ENCODE measurements around the gene TLE3.

The TLE3 gene

DNA sequence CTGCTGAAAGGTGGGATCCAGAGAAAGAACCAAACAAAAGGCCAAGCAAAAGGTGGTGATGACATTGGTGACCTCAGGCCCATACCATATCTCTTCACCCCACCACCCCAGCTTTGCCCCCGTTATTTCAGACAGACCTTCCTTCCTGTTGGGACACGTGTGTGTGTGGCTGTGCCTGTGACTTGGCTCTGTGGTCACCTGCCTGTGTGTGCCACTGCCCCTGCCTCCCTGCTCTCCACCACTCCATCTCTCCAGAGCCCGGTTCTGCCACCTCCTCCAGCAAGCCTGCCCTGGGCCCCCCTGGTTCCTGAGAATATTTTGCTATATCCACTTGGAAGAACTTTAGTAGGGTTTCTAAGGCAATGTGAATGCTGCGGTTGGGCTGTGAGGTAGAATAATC lies 28.6 kb upstream of the TLE3 start:
- TF ChIP-seq, protein P1, sequence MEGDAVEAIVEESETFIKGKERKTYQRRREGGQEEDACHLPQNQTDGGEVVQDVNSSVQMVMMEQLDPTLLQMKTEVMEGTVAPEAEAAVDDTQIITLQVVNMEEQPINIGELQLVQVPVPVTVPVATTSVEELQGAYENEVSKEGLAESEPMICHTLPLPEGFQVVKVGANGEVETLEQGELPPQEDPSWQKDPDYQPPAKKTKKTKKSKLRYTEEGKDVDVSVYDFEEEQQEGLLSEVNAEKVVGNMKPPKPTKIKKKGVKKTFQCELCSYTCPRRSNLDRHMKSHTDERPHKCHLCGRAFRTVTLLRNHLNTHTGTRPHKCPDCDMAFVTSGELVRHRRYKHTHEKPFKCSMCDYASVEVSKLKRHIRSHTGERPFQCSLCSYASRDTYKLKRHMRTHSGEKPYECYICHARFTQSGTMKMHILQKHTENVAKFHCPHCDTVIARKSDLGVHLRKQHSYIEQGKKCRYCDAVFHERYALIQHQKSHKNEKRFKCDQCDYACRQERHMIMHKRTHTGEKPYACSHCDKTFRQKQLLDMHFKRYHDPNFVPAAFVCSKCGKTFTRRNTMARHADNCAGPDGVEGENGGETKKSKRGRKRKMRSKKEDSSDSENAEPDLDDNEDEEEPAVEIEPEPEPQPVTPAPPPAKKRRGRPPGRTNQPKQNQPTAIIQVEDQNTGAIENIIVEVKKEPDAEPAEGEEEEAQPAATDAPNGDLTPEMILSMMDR (IDR thresholded peaks at IDR 0.05; ENCODE audit: control insufficient read depth, extremely low read depth, insufficient read depth): no peak
- no peak for DNase-seq (ENCODE audit: low read depth)
- no peak overlapping the region for H3K4me3 ChIP-seq (ENCODE audit: low read depth, low read length)

GRCh38 chr15:70125605-70126004 lies 27.9 kb upstream of the TLE3 start:
- no peak for DNase-seq (ENCODE audit: low read depth)
- TF ChIP-seq, protein P1 (IDR thresholded peaks at IDR 0.05; ENCODE audit: control insufficient read depth, extremely low read depth, insufficient read depth): no peak
- H3K4me3 ChIP-seq (ENCODE audit: low read depth, low read length): no peak overlapping the region

- TF ChIP-seq, protein P1 (IDR thresholded peaks at IDR 0.05; ENCODE audit: control insufficient read depth, extremely low read depth, insufficient read depth): peak; percentile 20; the same call in 1 of the 2 replicates
- no peak overlapping the region for H3K4me3 ChIP-seq (ENCODE audit: low read depth, low read length)
- DNase-seq (ENCODE audit: low read depth): no peak
Observed at GRCh38 chr15:70121624-70122302, 24.0 kb upstream of the TLE3 start.

DNA sequence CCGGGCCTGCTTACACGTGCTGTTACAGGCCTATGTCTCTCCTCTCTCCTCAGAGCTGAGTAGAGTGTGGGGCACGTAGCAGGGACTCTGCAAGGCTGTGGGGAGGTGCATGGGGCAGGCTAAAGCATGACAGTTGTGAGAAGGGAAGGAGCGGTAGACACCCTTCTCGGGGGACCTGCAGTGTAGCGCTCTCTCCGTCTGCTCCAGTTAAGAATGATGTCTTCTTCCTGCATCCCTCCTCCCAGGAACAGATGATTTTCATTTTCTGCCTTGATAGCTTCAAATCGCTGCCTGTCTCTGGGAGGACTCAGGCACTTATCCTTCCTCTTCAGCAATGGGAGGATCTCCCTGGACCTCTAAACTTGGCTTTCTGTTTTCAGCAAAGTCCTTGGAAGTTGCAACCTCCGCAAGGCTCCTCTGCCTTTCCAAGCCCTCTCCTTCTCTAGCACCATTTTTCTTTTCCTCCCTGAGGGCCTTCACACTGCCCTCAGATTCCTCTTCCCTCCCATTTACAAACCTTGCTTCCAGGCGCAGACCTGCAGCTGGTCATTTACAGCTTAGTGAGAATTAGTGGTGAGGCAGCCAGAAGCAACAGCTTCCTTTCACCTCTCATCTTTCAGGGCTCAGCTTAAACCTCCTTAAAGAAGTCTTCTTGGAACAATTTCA lies 23.4 kb upstream of the TLE3 start:
- DNase-seq (ENCODE audit: low read depth): no peak
- TF ChIP-seq, protein P1 (IDR thresholded peaks at IDR 0.05; ENCODE audit: control insufficient read depth, extremely low read depth, insufficient read depth): no peak
- no peak overlapping the region for H3K4me3 ChIP-seq (ENCODE audit: low read depth, low read length)

DNA sequence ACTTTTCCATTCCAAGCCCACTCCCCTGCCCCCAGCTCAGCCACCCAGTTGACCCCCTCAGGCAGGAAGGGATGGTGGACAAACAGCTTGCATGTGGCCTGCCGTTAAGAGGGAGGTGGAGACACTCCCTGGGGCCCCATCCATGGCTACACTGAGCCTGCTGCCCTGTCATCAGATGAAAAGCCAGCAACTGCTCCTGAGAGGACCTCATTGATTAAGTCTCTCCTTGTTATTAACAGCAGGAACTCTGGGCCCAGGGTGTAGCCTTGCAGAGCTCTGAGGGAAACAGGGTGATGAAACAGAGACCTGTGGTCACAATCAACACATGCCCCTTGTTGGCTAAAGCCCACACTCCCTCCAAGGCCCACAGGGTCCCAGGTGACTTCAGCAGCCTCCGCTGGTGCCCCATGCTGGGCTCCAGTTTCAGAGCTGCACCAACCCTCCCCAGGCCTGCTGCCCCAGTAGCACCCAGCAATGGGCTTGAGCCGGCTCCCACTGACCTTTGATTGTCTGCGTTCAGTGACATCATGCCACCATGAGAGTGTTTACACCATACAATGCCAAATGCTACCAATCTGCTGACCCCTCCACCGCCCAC lies 22.3 kb upstream of the TLE3 start:
- TF ChIP-seq, protein P1 (IDR thresholded peaks at IDR 0.05; ENCODE audit: control insufficient read depth, extremely low read depth, insufficient read depth): no peak
- H3K4me3 ChIP-seq (ENCODE audit: low read depth, low read length): no peak overlapping the region
- DNase-seq (ENCODE audit: low read depth): no peak

- TF ChIP-seq, protein P1 (IDR thresholded peaks at IDR 0.05; ENCODE audit: control insufficient read depth, extremely low read depth, insufficient read depth): no peak
- no peak for DNase-seq (ENCODE audit: low read depth)
- H3K4me3 ChIP-seq (ENCODE audit: low read depth, low read length): no peak overlapping the region
Observed at GRCh38 chr15:70118599-70118998, 20.9 kb upstream of the TLE3 start.

Data from LNCaP clone FGC (cell line).